Inflammatory macrophage treated with lipopolysaccharide for 4 hours (primary cell): ENCODE data around the gene EFNA5.

ENCODE experiments used
- DNase-seq: peaks from one replicate; pipeline ENCODE4 v3.0.0-alpha.2; 2020

The EFNA5 gene

DNA sequence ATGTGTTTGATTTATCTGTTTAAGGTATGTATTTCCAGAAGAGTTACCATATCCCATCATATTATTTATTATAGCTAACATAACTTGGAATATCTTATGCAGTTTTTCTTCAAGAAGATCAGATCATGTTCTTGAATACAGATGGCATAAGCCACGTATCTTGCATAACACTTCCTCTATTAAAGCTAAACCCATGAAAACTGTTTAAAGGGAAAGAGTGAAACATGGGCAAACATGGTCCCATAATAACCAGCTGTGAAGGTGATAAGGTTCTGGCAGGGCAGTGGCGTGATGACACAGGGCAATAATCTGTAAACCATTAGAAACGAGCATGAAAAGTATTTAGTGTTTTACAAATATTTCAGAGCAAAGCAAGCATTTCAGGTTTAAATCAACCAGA, 34.2 kb downstream of the EFNA5 start:
- no peak for DNase-seq

DNA sequence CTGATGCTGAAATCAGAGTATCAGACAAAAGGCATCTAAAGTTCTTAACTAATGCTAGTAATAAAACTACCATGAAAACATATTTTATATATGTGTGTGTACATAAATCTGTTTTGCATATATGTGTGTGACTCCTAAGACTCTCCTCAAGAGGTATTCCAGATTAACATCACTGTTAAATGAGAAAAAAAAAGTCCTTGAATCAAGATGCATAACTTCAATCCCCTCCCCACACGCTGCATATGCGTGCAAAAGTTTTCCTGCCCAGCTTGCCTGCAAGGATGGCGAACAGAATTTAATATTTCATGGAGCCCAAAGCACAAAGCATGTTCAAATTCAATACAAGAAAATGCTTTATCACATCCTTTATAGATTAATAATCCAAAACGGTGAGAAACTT, 34.7 kb downstream of the EFNA5 start:
- DNase-seq = no peak

DNA sequence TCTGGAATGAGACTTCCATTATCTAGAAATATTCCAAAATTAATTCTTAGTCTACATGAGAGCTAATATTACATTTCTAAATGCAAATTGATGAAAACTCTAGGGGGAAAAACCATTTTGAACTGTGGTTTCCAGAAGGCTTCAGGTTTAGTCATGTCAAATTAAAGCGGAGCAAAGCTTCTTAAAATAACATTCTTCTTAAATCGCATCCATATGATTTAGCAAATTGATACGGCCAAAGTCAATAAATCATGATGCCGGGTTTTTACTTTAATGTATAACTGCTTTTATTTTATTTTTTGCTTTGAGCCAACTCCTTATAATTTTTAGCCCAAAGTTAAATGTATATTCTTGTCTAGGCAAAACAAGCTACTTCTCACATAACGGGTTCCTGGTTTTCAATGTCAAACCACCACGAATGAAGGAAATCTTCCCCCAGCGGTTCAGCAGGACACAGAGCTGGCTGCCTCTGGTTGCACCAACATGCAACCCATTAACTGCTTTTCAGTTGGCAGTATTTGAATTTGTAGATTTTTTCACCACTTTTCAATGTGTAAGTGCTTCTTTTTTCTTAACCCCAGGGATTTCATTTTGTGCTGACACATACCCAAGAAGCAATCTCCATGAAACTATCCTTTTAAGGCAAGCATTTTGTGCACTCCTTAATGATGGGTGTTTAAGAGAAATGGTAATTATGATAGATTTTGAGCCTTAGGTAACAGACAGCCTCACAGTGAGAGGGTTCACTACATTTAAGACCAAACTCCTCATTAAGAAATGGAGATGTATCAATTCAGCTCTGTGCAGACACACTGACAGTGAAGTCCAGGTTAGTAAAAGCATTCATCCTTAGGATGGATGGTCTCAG, 35.5 kb downstream of the EFNA5 start:
- DNase-seq = no peak

DNA sequence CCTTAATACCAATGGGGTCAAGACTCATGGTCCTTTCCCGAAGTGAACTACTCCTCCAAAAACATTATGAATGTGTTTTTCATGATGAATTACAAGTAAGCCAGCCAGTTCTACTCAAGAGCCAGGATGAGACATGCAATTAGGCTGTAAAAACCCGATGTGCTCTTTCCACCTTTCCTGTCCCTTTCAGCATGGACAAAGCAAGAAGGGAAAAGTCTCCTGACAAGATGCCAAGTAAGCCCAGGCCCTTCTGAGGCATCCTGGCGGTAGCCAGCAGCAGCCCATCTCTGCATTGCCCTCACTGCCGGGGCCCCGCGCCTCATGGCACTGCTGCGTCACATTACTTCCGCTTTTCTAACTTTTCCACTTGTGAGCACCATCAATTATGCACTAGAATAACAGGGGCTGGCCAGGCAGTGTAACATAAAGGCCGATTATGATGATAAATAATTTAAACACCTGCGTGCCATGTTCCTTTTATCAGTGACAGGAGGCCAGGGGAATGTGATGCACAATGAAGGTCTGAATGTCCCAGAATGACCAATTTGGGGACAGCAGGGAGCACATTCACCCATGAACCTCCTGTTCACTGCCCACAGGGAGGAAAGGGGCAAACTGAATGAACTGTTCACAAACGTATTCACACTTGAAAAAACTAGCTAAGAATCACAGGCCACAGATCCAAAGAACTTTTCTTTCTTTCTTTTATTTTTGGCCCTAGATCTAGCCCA, 37.4 kb downstream of the EFNA5 start:
- no peak for DNase-seq

DNA sequence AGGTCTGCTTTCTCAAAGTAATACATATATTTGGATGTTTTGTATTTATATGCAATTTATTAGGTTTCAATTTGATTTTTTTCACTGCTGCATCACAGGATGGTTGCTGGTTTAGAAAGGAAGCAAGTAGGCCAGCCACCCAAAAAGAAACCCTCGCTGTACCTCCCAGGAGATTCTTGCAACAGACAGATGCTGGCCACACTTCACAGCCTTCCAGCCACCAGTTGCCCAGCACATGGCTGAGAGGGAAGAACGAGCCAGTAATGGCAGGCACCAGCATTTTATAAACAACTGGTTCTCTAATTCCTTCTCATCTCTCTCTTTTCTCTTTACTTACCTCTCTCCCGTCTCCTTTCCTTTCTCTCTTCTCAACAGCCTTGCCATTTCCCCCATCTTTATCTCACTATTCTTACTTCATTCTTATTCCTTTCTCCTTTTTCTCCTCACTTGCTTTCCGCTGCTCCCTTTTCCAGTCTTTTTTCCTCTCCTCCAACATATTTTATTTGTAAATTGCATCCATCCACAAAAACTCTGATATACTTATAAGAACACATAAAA, 38.9 kb downstream of the EFNA5 start:
- DNase-seq = no peak

DNA sequence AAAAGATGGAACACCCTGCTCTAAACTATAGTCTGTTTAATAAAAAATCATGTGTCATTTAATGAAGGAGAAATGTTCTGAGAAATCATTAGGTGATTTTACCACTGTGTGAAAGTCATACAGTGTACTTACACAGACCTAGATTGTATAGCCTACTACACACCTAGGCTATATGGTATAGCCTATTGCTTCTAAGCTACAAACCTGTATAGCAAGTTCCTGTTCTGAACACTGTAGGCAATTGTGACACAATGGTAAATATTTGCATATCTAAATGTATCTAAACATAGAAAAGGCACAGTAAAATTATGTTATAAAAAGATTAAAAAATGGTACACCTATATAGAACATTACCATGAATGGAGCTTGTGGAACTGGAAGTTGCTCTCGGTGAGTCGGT, 40.6 kb downstream of the EFNA5 start:
- no peak for DNase-seq

DNA sequence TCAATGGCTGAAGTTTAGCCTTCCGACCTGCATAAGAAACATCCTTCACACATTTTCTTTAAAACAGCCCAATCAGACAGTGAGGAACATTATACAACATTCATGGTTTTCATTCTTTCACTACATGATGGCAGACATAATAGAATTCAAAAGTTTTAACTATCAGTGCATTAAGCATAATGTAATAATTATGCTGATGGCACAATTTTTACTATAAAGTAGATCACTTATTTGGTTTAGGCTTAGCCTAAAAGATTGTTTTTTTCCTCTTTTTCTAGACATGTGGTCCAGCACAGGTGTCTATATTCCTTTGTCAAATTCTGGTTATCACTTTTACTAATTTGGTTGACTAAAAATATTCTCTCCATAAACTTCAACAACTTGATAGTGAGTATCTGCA, 46.5 kb downstream of the EFNA5 start:
- DNase-seq = no peak

DNA sequence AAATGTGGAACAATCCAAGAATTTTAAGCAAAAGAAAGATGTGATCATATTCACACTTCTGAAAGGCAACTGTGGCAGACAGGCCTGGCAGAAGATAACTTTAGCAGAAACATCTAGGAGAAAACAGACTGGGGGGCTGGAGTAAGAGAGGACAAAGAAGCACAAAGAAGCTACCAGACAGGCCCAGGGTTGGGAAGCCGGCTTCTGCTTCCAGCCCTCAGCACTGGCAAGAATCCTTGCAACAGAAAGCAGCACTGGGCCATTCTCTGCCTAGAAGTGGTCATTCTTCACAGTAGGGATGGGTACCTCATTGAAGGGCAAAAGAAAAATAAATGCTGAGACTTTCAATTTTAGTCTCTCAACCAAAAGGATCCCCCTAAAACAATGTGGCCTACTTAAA, 49.6 kb downstream of the EFNA5 start:
- DNase-seq = no peak

DNA sequence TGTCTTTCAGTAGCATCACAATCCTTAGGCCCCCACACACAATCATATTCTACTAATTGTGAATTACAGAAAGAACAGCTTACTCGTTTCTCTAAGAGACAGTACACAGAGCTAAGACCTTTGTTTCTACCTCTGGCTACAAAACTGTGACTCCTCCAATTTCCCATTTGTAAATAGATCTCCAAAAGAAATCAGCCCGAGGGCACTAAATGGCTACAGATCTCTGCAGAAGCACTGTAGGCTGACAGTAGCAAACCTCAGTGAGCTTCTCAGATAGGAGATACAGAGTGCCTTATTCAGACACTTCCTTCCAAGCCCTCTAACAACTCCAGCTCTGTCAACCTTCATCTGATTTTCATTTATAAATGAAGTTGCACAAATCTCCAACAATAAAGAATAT, 51.0 kb downstream of the EFNA5 start:
- no peak for DNase-seq

DNA sequence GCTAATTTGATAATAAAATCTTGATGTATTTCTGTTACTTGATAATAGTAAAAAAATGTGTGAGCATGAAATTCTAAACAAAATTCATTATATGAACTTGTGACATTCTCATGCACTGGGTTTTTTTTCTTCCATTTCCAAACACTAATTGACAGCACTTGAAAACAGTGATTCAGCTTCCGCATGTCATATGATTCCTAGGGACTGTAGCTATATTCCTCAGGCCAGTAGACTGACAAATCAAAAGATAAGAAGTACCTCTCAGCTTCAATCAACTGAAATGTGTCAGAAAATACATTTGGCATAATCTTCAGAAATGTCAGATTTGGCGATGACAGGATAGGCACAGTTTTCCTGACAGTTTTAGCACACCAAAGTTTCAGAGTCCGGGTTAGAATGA, 52.5 kb downstream of the EFNA5 start:
- DNase-seq = no peak

DNA sequence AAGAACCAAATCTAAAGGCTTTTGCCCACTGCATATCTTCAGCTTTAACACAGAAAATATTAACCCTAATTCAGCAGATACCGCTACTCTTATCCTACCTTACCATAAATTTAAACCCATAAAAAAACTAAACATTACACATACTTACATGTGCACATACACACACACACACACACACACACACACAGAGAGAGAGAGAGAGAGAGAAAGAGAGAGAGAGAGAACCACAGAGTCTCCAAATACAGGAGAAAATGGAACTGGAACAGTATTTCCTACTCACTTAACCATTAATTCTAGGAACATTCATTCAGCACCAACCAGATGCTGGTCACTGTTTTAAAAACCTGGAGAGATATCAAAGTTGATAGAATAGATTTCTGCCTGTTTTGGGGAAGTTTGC, 53.7 kb downstream of the EFNA5 start:
- DNase-seq = no peak

DNA sequence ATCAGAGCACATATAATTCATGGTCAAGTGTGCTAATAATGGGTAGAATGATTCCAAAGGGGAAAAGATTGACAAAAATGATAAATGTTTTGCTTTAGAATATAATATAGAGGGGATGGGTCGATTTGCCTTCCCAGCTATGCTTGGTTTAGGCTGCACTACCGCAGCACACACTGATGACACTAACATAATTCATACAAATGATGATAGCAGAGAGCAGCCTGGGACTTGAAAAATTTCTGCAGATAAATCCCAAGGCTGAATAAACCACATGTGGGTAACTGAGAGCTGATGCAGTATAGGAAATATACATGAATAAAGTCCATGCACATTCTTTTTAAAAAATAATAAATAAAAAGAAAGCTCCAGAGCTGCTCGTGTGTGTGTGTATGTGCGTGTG, 54.5 kb downstream of the EFNA5 start:
- no peak for DNase-seq

DNA sequence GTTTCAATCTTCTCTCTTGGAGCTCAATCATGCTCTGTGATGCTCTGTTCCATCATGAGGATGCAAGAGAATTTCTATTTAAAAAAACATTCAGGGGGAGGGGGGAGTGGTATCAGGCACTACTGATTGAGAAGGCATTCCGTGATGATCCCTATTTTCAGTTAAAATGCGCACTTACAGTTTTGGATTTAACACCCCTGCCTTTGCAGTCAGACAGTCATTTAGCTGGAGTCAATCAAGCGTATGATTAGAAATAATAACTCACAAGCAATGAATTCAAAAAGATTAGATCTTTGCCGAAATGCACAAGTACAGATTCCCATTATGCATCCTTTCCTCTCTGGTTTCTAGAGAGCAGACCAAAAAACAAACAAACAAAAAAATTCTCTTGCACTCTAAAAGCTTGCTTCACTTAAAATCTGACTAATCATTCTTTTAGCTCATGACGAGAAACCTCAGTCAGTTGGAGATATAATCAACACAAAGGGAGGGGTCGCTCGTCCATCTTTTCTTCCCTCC, 55.4 kb downstream of the EFNA5 start:
- no peak for DNase-seq

DNA sequence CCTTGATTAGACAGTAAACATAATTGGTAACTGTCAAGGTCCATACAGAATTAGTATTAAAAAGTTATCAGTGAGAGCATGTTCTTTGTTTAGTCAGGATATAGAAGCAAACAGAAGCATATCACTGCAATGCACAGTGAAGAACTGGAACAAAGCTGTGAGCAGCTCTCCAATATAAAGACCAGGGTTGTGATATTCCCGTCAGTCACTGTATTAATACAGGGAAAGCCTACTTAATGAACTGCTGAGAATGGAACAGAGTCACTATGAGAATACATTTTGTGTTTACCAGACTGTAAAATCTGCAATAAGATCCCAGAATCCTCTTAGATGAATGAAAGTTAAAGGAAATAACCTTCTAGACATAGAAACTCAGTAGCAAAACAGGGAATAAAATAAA, 58.2 kb downstream of the EFNA5 start:
- DNase-seq = no peak

DNA sequence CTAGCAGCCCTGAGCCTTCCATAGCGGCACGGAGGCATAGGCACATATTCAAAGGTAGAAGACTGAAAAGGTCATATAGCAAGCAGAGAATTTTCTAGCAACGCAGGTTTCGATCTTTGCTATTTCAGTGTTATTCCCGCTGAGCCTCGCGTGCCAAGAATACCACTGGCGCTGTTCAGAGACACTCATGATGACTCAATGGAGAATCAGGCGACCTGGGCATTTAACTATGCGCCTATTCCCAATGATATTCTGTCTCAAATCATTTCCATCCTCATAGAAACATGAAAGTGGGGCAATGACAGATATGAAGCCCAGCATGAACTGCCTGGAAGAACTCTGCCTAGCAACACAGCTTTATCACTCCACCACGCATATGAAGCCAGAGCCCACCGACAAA, 59.9 kb downstream of the EFNA5 start:
- no peak for DNase-seq

DNA sequence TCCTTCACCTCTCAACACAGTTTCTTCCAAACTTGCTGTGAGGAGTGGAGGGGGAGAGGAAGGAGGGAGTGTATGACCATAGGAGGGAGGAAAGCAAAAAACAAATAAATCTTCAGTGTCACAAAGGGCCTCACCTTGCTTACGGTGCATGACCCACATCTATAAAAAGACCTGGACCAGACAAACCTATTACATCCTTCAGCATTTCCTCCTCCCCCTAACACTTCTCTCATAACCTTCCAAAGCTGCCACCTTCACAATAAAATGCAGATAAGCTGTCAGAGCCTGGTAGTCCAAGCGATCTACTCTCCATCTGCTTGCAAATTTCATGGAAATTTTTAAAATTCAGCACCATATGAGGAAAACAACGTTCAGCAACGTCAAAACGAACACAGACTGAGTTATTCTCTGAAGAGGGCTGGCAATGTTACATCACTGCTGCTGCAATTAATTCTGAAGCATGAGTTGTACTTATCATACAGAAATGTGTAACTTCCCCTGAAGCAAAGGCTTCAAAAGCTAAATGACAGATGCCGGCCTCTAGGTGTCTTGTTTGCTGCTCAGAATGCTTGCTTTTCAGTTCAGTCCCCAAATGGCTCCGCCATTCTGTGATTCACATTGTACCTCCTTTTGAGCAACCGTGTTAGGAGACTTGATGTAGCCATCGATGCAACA, 62.9 kb downstream of the EFNA5 start:
- no peak for DNase-seq

DNA sequence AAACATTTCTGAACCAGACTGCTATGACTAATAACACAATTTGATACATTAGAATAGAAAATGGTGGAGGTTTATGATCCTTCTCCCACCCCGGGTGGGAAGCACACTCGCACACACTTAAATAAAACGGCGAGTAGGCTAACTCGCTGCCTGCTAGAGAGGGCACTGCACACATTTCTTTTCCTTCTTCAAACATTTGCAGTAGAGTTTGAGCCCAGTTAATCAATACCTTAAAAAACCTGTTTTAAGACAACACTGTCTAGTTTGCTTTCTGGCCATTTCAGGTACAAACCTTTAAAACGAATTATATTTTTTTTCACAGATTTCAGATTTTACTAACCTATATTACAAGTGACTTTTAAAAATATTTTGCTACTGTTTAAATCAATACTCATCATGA, 63.5 kb downstream of the EFNA5 start:
- no peak for DNase-seq

DNA sequence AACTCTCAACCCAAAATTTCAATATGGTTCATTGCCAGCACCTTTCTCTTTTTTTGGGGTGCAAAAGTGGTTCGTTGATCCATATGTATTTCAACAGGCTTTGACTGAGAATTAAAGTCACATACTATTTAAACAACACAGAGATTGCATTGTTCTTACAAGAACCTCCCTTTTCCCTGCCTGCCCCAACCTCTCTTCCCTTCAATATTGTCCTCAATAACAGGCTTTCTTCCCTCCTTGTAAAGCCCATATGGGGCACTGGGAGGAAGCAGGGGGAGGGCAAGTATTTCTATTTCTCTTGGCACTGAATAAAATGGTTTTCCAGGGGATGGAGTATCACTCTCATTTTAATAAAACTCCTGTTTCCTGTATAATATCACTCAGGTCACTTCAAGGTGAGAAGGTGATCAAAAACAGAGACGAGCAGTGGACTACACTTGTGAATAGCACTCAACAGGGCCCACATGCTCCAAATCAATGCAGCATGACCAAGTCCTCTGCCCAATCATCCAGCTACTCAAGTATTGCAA, 65.1 kb downstream of the EFNA5 start:
- no peak for DNase-seq

DNA sequence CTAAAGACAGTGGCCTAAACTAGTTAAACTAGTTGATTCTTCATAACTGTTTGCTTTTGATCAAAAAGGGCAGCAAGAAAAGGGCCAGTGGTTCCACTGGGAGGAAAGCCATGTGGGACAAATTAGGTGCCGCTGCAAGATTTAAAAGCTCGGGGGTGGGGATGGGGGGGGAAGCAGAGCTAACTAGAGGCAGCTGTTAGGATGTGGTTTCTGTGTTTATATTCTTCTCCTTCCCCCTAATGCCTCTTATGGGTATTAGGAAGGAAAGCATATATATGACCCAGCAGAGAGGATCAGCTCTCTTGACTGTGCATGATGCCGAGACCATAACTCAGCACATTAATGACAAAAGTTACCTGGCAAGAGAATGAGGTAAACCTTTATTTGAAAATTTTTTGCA, 65.7 kb downstream of the EFNA5 start:
- DNase-seq = no peak

DNA sequence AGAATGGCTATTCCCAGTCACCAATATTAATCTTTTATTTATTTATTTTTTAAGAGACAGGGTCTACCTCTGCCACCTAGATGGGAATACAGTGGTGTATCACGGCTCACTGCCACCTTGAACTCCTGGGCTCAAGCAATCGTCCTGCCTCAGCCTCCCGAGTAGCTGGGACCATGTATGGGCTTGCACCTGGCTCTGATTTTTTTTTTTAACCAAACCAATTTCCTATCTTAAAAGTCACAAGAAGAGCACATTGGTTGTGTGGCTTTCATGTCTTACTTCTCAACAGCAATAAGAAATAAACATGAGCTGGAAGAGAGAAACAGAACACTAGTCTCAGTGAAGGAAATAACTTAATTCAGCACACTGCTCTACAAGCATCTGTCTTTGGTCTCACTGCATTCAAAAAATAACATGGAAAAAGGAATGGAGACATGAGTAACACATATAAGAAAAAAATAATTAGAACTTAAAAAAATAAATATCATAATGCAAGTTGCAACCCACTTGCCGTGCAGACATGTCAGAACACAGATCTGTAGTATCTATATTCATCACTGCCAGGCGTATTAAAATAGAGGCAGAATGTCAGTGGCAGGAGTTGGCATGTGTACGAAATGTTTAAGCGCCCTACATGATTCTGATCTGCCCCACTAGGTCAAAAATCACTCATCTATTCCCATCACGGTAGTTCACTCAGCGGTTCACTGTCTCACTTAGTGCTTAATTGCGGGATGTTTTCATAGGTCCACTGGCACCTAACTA, 66.4 kb downstream of the EFNA5 start:
- no peak for DNase-seq

DNA sequence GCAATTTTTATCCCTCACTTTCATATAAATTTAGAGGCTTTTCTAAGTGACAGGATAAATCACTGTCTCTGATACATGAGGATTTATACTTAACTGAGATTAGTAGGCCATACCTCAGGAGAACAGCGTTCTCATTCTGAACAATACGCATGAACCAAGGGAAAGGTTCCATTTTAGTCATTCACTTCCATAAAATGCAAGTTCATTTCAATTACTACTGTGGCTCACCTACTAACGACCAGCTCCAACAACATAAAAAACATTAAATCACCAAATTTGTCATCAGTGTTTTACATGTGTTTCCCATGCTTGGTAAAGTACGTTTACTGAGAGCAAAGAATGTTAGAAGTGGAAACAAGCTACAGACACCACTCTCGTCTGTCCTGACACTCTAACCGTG, 67.4 kb downstream of the EFNA5 start:
- DNase-seq = no peak

DNA sequence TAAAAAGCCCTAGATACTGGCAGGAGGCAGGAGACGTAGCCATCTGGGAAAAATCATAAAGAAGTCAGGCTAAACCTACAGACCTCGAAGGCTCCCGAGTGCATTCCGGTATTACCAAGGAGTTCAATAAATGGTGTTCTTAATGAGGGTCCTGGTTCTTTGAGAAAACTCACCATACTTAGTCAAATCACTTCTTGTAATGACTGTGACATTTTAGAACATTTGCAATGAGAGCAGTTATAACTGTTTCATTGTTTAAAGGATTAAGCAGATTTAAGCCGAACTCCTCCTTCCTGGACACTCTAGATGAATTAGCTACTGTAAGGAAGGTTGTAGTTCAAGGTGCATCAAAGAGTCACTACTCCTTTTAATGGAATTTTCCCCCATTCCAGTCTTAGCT, 67.8 kb downstream of the EFNA5 start:
- DNase-seq = no peak
